ENCODE measurements around the gene ROR2.

- TF ChIP-seq POLR2A (IDR thresholded peaks at IDR 0.05) = no peak
- TF ChIP-seq CTCF (IDR thresholded peaks at IDR 0.05) = no peak
- no peak for TF ChIP-seq EP300 (IDR thresholded peaks at IDR 0.05)
These were observed 224.4 kb downstream of the ROR2 start for GRCh38 chr9:91725651-91726050.
